WTC11 (cell line): Measurements from ENCODE around the gene MECR. TPM values are rescaled to one million over a fixed set of nuclear protein-coding genes. Genes with fewer than 3 reads are reported as not detected.

Experiments used
- ATAC-seq: fragments of 200-7000 bp; cut with Tn5 transposase; 2 replicates; pipeline ENCODE4 v1.10.0; 2021; ENCODE audit warnings: mild to moderate bottlenecking, moderate library complexity
- CTCF ChIA-PET: fragments of 300-600 bp; sonication (Branson Sonifier 250); formaldehyde crosslinking; loops from one replicate; lab custom pipeline; 2021; ENCODE audit warnings: antibody characterized with exemption; lab: Charles Lee
- POLR2A ChIA-PET: fragments of 350-600 bp; sonication (Branson Sonifier 250); formaldehyde crosslinking; loops from one replicate; lab custom pipeline; 2021; ENCODE audit warnings: antibody characterized with exemption; lab: Charles Lee
- DNase-seq: peaks from one replicate; pipeline ENCODE4 v3.0.0; 2021; ENCODE audit warnings: low spot score
- H3K27ac Mint-ChIP-seq: 2 replicates; pipeline ENCODE4 v1.8.0; 2021; ENCODE audit warnings: mixed read lengths
- H3K27me3 Mint-ChIP-seq: 2 replicates; pipeline ENCODE4 v1.8.0; 2021; ENCODE audit warnings: low read depth, mild to moderate bottlenecking, moderate library complexity, mixed read lengths
- H3K36me3 Mint-ChIP-seq: 2 replicates; pipeline ENCODE4 v1.8.0; 2021; ENCODE audit warnings: mixed read lengths
- H3K4me1 Mint-ChIP-seq: 2 replicates; pipeline ENCODE4 v1.8.0; 2022; ENCODE audit warnings: mixed read lengths
- H3K4me3 Mint-ChIP-seq: 2 replicates; pipeline ENCODE4 v1.8.0; 2021; ENCODE audit warnings: mild to moderate bottlenecking, moderate library complexity, mixed read lengths
- H3K9me3 Mint-ChIP-seq: 2 replicates; pipeline ENCODE4 v1.8.0; 2021; ENCODE audit warnings: mixed read lengths
- ATF2 ChIP-seq: sonication (generic); formaldehyde crosslinking; IDR thresholded peaks from 2 replicates; pipeline ENCODE4 v1.8.1; 2022; ENCODE audit warnings: low read depth, missing genetic modification reagents, borderline replicate concordance
- ATF6 ChIP-seq: sonication (generic); formaldehyde crosslinking; IDR thresholded peaks from 2 replicates; pipeline ENCODE4 v1.8.1; 2023; ENCODE audit warnings: mild to moderate bottlenecking, missing genetic modification reagents
- FOXK1 ChIP-seq: sonication (generic); formaldehyde crosslinking; IDR thresholded peaks from 2 replicates; pipeline ENCODE4 v1.8.0; 2022; ENCODE audit warnings: mild to moderate bottlenecking, moderate library complexity, missing genetic modification reagents
- FOXP1 ChIP-seq: sonication (generic); formaldehyde crosslinking; IDR thresholded peaks from 2 replicates; pipeline ENCODE4 v1.8.0; 2022; ENCODE audit warnings: missing genetic modification reagents, mild to moderate bottlenecking, moderate library complexity, borderline replicate concordance
- GTF2I ChIP-seq: fragments of 250-450 bp; sonication (Bioruptor Pico); conservative IDR thresholded peaks from 2 replicates; pipeline ENCODE4 v1.4.0; 2021; ENCODE audit warnings: mild to moderate bottlenecking
- NR3C1 ChIP-seq: sonication (generic); formaldehyde crosslinking; conservative IDR thresholded peaks from 2 replicates; pipeline ENCODE4 v1.8.1; 2023; ENCODE audit warnings: low read depth, mild to moderate bottlenecking, missing genetic modification reagents
- USF1 ChIP-seq: sonication (generic); formaldehyde crosslinking; IDR thresholded peaks from 2 replicates; pipeline ENCODE4 v1.8.0; 2022; ENCODE audit warnings: mild to moderate bottlenecking, missing genetic modification reagents
- ZNF219 ChIP-seq: sonication (generic); formaldehyde crosslinking; IDR thresholded peaks from 2 replicates; pipeline ENCODE4 v1.8.0; 2023; ENCODE audit warnings: missing genetic modification reagents, mild to moderate bottlenecking, borderline replicate concordance
- total RNA-seq: library from RNA; stranded (reverse); gene quantifications from 3 replicates; pipeline ENCODE4 v1.2.3, GENCODE V29; 2021
- TF ChIP-seq, protein P1 (sequence below): fragments of 250-450 bp; sonication (Bioruptor Pico); IDR thresholded peaks from 2 replicates; pipeline ENCODE4 v1.9.0; 2021; ENCODE audit warnings: mild to moderate bottlenecking
- TF ChIP-seq, protein P2 (sequence below): sonication (generic); formaldehyde crosslinking; IDR thresholded peaks from 2 replicates; pipeline ENCODE4 v1.8.0; 2022; ENCODE audit warnings: mild to moderate bottlenecking, missing genetic modification reagents
- TF ChIP-seq, protein P3 (sequence below): fragments of 250-450 bp; sonication (Bioruptor Pico); IDR thresholded peaks from 2 replicates; pipeline ENCODE4 v1.8.0; 2021; ENCODE audit warnings: mild to moderate bottlenecking
- TF ChIP-seq, protein P4 (sequence below): fragments of 250-450 bp; sonication (Bioruptor Pico); conservative IDR thresholded peaks from 2 replicates; pipeline ENCODE4 v1.9.0; 2021; ENCODE audit warnings: mild to moderate bottlenecking

Gene MECR
- total RNA-seq, 1 experiment from 2014 or later = 37.6 TPM

GRCh38 chr1:29249170-29249691 lies 18.5 kb upstream of the MECR start (continued):
- TF ChIP-seq, protein P1, sequence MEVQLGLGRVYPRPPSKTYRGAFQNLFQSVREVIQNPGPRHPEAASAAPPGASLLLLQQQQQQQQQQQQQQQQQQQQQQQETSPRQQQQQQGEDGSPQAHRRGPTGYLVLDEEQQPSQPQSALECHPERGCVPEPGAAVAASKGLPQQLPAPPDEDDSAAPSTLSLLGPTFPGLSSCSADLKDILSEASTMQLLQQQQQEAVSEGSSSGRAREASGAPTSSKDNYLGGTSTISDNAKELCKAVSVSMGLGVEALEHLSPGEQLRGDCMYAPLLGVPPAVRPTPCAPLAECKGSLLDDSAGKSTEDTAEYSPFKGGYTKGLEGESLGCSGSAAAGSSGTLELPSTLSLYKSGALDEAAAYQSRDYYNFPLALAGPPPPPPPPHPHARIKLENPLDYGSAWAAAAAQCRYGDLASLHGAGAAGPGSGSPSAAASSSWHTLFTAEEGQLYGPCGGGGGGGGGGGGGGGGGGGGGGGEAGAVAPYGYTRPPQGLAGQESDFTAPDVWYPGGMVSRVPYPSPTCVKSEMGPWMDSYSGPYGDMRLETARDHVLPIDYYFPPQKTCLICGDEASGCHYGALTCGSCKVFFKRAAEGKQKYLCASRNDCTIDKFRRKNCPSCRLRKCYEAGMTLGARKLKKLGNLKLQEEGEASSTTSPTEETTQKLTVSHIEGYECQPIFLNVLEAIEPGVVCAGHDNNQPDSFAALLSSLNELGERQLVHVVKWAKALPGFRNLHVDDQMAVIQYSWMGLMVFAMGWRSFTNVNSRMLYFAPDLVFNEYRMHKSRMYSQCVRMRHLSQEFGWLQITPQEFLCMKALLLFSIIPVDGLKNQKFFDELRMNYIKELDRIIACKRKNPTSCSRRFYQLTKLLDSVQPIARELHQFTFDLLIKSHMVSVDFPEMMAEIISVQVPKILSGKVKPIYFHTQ (CRISPR knock-in tag) = no peak
- 0 out of 2 replicates have a peak, but pooled peaks have one; percentile 55 for TF ChIP-seq FOXK1
- TF ChIP-seq, all 79 proteins: peak for 9

- H3K4me1 Mint-ChIP-seq = peaks cover 42% of the 10 kb centered on the region
- H3K9me3 Mint-ChIP-seq = no peaks in the 10 kb centered on the region
- ChIA-PET POLR2A (interaction anchor here (1.1 to 2.9 kb wide), 3 partner anchors 8 to 76 kb away, joined by 4 to 9 read pairs (median 5); no protein-coding TSS in a partner anchor), CTCF (interaction anchor here (0.7 to 3.1 kb wide), 6 partner anchors 9 to 83 kb away, joined by 3 to 14 read pairs (median 5); no protein-coding TSS in a partner anchor)
- peak overlapping the region; percentile 92; the same call in 1 of the 2 replicates for H3K27ac Mint-ChIP-seq
- H3K36me3 Mint-ChIP-seq = no peaks in the 10 kb centered on the region
- no peaks in the 10 kb centered on the region; the same call in 1 of the 2 replicates for H3K27me3 Mint-ChIP-seq
- DNase-seq (no peak), ATAC-seq (no peak)
- no peak overlapping the region for H3K4me3 Mint-ChIP-seq
- no peak for TF ChIP-seq NR3C1
- TF ChIP-seq, protein P2, sequence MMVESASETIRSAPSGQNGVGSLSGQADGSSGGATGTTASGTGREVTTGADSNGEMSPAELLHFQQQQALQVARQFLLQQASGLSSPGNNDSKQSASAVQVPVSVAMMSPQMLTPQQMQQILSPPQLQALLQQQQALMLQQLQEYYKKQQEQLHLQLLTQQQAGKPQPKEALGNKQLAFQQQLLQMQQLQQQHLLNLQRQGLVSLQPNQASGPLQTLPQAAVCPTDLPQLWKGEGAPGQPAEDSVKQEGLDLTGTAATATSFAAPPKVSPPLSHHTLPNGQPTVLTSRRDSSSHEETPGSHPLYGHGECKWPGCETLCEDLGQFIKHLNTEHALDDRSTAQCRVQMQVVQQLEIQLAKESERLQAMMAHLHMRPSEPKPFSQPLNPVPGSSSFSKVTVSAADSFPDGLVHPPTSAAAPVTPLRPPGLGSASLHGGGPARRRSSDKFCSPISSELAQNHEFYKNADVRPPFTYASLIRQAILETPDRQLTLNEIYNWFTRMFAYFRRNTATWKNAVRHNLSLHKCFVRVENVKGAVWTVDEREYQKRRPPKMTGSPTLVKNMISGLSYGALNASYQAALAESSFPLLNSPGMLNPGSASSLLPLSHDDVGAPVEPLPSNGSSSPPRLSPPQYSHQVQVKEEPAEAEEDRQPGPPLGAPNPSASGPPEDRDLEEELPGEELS (CRISPR knock-in tag) = no peak
- TF ChIP-seq FOXP1 (CRISPR knock-in tag) = no peak
- TF ChIP-seq, protein P3, sequence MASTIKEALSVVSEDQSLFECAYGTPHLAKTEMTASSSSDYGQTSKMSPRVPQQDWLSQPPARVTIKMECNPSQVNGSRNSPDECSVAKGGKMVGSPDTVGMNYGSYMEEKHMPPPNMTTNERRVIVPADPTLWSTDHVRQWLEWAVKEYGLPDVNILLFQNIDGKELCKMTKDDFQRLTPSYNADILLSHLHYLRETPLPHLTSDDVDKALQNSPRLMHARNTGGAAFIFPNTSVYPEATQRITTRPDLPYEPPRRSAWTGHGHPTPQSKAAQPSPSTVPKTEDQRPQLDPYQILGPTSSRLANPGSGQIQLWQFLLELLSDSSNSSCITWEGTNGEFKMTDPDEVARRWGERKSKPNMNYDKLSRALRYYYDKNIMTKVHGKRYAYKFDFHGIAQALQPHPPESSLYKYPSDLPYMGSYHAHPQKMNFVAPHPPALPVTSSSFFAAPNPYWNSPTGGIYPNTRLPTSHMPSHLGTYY (CRISPR knock-in tag) = no peak
- TF ChIP-seq ZNF219 (CRISPR knock-in tag) = no peak
- no peak for TF ChIP-seq USF1 (CRISPR knock-in tag)
- TF ChIP-seq, protein P4, sequence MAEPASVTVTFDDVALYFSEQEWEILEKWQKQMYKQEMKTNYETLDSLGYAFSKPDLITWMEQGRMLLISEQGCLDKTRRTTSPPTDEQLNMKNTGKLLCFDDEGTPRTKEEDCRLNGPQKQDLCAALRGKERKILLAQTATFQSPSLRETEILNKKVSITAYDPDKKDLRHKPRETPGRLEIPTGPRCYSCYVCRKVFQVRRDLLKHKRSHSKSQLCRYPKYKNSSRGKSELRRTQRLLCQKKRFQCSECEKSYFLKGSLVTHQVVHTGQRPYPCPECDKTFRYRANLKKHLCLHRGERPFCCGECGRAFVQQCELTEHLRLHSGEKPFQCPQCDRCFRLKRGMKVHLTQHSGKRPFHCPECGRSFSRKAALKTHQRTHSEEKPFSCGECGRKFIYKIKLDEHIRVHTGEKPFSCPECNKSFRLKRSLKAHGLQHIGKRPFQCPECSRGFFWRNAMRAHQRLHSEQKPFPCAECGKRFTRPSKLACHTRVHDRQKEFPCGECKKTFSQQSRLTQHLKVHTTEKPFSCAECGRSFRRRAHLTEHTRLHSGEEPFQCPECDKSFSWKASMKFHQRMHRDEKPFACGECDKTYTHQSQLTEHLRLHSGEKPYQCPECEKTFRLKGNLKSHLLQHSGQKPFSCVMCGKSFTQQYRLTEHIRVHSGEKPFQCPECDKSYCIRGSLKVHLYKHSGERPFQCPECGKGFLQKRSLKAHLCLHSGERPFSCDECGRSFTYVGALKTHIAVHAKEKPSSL (CRISPR knock-in tag) = no peak
- no peak for TF ChIP-seq GTF2I
- TF ChIP-seq ATF2 (CRISPR knock-in tag) = no peak
- TF ChIP-seq ATF6 (CRISPR knock-in tag) = no peak
Observed at GRCh38 chr1:29248409-29248808, 17.7 kb upstream of the MECR start.
